ENCODE measurements around the gene L3MBTL4. TPM values are rescaled to one million over a fixed set of nuclear protein-coding genes. Genes with fewer than 3 reads are reported as not detected.

L3MBTL4 gene
- total and polyA plus RNA-seq, 10 of the 15 experiments (the other 5 are each of a cell fraction or from before 2014, with no cell fraction given), result 1.3 to 8.7 (median 3.8) TPM

DNA sequence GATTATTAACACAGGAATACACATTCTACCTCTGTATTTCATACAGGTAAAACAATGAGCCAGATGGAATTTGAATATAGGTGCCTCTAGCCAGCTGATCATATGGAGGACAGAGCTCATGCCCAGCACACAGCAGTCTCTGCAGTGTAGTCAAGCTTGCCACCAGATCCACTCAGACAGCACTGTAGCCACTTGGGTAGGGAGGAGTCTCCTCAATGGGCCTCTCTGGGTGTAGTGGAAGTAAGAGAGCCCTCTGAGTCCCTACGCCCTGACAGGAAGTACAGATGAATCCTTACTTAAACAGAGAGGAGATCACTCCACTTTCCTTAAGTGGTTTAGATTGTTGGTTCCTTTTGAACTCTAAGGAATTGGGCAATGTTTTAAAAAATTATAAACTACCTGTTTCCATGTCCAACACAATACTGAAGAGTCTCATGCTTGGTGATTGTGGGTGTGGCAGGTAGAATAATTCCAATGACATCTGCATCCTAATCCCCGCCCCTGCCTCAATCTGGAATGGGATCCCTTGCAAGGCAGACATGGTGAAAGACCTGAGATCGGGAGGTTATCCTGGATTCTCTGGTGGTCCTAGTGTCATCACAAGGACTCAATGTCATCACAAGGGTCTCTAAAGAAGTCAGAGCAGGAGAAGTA, 496.4 kb downstream of the L3MBTL4 start:
- WGBS (ENCODE audit: insufficient coverage, insufficient replicate concordance, low lambda C conversion rate, missing lambda C conversion rate), result 10% methylated on average over 3 of the region's 3 CpGs
- Histone ChIP-seq H3K9me3 (replicated peaks; ENCODE audit: control insufficient read depth, insufficient read depth, low read length) (no peaks in the 10 kb centered on the region), H3K4me2 (ENCODE audit: control insufficient read depth, insufficient read depth) (no peak overlapping the region), H3K9ac (ENCODE audit: control insufficient read depth, insufficient read depth, low read length) (no peak overlapping the region), H3K4me3 (no peak overlapping the region), H4K20me1 (ENCODE audit: control insufficient read depth, insufficient read depth) (no peaks in the 10 kb centered on the region), H3K27ac (ENCODE audit: control insufficient read depth, insufficient read depth) (no peak overlapping the region), H2AFZ (ENCODE audit: control insufficient read depth, low read depth, low read length) (no peak overlapping the region), H3K79me2 (ENCODE audit: control insufficient read depth, insufficient read depth, low read length) (no peaks in the 10 kb centered on the region), H3K4me1 (ENCODE audit: control insufficient read depth, insufficient read depth, low read length) (no peaks in the 10 kb centered on the region), H3K27me3 (replicated peaks in 1 of 2; ENCODE audit: control insufficient read depth in 2 of 2, insufficient read depth in 2 of 2, low read length in 1 of 2) (peaks cover 0 to 2% of the 10 kb centered on the region in 2 experiments; a peak in 1 of 4 replicates), H3K36me3 (ENCODE audit: control insufficient read depth in 2 of 2, insufficient read depth in 2 of 2, low read length in 1 of 2) (no peaks in the 10 kb centered on the region)
- SMC1A ChIA-PET (ENCODE audit: uncharacterized antibody, unreplicated experiment), result no interaction called here
- POLR2A ChIA-PET, result no interaction called here
- intact Hi-C loops (cut with micrococcal nuclease; ENCODE audit: unreplicated experiment) (no loop called here), in situ Hi-C loops (cut with MboI) (no loop called here)
- DNase-seq (ENCODE audit: low read depth, low spot score) (no peak), FAIRE-seq (no peak), ATAC-seq (no peak)
- no peak for TF ChIP-seq NR2F1 (conservative IDR thresholded peaks at IDR 0.05)
- no peak for TF ChIP-seq NKRF (conservative IDR thresholded peaks at IDR 0.05)
- TF ChIP-seq HDAC6 (IDR thresholded peaks at IDR 0.05; ENCODE audit: unreplicated experiment), result no peak
- no peak for TF ChIP-seq RCOR1 (conservative IDR thresholded peaks at IDR 0.05; ENCODE audit: low read depth, low read length)
- TF ChIP-seq ZSCAN29 (IDR thresholded peaks at IDR 0.05), result no peak
- TF ChIP-seq MXI1 (IDR thresholded peaks at IDR 0.05; ENCODE audit: low read depth, low read length), result no peak
- TF ChIP-seq SREBF2 (IDR thresholded peaks at IDR 0.05; ENCODE audit: low read length), result no peak
- TF ChIP-seq CHD1 (IDR thresholded peaks at IDR 0.05; ENCODE audit: low read depth, low read length), result no peak
- TF ChIP-seq BCL11A (IDR thresholded peaks at IDR 0.05; ENCODE audit: low read depth, low read length), result no peak
- no peak for TF ChIP-seq RB1 (IDR thresholded peaks at IDR 0.05; ENCODE audit: borderline replicate concordance)
- TF ChIP-seq ZNF24 (IDR thresholded peaks at IDR 0.05), result no peak
- TF ChIP-seq MLLT1 (IDR thresholded peaks at IDR 0.05), result no peak
- TF ChIP-seq EZH2 (IDR thresholded peaks at IDR 0.05; ENCODE audit: borderline replicate concordance, control insufficient read depth, low read depth, low read length), result no peak
- TF ChIP-seq KDM1A (IDR thresholded peaks at IDR 0.05; ENCODE audit: borderline replicate concordance), result no peak
- TF ChIP-seq TARDBP (IDR thresholded peaks at IDR 0.05; ENCODE audit: borderline replicate concordance), result no peak
- TF ChIP-seq ZBED1 (IDR thresholded peaks at IDR 0.05; ENCODE audit: borderline replicate concordance), result no peak
- TF ChIP-seq ZNF622 (IDR thresholded peaks at IDR 0.05), result no peak
- TF ChIP-seq FOXK2 (IDR thresholded peaks at IDR 0.05), result no peak
- no peak for TF ChIP-seq JUNB (IDR thresholded peaks at IDR 0.05)
- BruUV-seq (replicated peaks), result no TSS peak
- RAD21 ChIA-PET (ENCODE audit: unreplicated experiment), result no interaction called here
- CTCF ChIA-PET, result no interaction called here
